Ramos (cell line): ENCODE results near the gene MBP.
"Not testable (repeated sequence)": the region's sequence is repeated elsewhere in the genome, so short reads cannot be mapped to it uniquely, and the experiment has no call there.

ENCODE experiments used
- in situ Hi-C: fragments of 300-500 bp; cut with MboI; formaldehyde crosslinking; loops from one replicate; pipeline ENCODE4 v1.14.3; 2022; ENCODE audit warnings: low sequenced_read_pairs; ENCODE audit not compliant: unreplicated experiment

Gene MBP

GRCh38 chr18:76997951-76998808, 134.4 kb downstream of the MBP start:
- in situ Hi-C loops = no loop called here

GRCh38 chr18:76996429-76996828, 136.2 kb downstream of the MBP start:
- in situ Hi-C loops = no loop called here

GRCh38 chr18:76995896-76996295, 136.7 kb downstream of the MBP start:
- in situ Hi-C loops = no loop called here

GRCh38 chr18:76994086-76994654, 138.4 kb downstream of the MBP start:
- in situ Hi-C loops = no loop called here

GRCh38 chr18:76993573-76993972, 139.0 kb downstream of the MBP start:
- in situ Hi-C loops = no loop called here

- in situ Hi-C loops = no loop called here
These were observed 139.5 kb downstream of the MBP start for GRCh38 chr18:76993085-76993382.

- in situ Hi-C loops = no loop called here
These were observed 140.1 kb downstream of the MBP start for GRCh38 chr18:76992226-76993084.

- in situ Hi-C loops = no loop called here
These were observed 141.4 kb downstream of the MBP start for GRCh38 chr18:76991021-76991688.

- in situ Hi-C loops = not testable (repeated sequence)
These were observed 142.1 kb downstream of the MBP start for GRCh38 chr18:76990343-76991020.

GRCh38 chr18:76989647-76990190, 142.9 kb downstream of the MBP start:
- in situ Hi-C loops = loop anchor here (10.0 kb wide), 1 partner anchor 185 kb away; no protein-coding TSS in a partner anchor

- in situ Hi-C loops = loop anchor here (10.0 kb wide), 1 partner anchor 184 kb away; no protein-coding TSS in a partner anchor
These were observed 143.5 kb downstream of the MBP start for GRCh38 chr18:76988827-76989646.

- in situ Hi-C loops = loop anchor here (10.0 kb wide), 1 partner anchor 183 kb away; no protein-coding TSS in a partner anchor
These were observed 144.4 kb downstream of the MBP start for GRCh38 chr18:76988031-76988826.

- in situ Hi-C loops = loop anchor here (10.0 kb wide), 1 partner anchor 182 kb away; no protein-coding TSS in a partner anchor
These were observed 146.2 kb downstream of the MBP start for GRCh38 chr18:76986406-76986805.

GRCh38 chr18:76985951-76986236, 146.7 kb downstream of the MBP start:
- in situ Hi-C loops = loop anchor here (10.0 kb wide), 1 partner anchor 181 kb away; no protein-coding TSS in a partner anchor

- in situ Hi-C loops = loop anchor here (10.0 kb wide), 1 partner anchor 181 kb away; no protein-coding TSS in a partner anchor
These were observed 147.2 kb downstream of the MBP start for GRCh38 chr18:76985156-76985950.

GRCh38 chr18:76984193-76985155, 148.1 kb downstream of the MBP start:
- in situ Hi-C loops = loop anchor here (10.0 kb wide), 1 partner anchor 180 kb away; no protein-coding TSS in a partner anchor
